ENCODE data around the gene CNTNAP2.

Gene CNTNAP2

GRCh38 chr7:147829016-147829415 lies 1712.4 kb downstream of the CNTNAP2 start:
- DNase-seq (ENCODE audit: low read depth), result no peak
- no peak overlapping the region for H3K4me3 ChIP-seq (ENCODE audit: low read depth, low read length)
- TF ChIP-seq CTCF (conservative IDR thresholded peaks at IDR 0.05; ENCODE audit: low read depth, low read length), result no peak

- no peak for DNase-seq (ENCODE audit: low read depth)
- no peak overlapping the region for H3K4me3 ChIP-seq (ENCODE audit: low read depth, low read length)
- no peak for TF ChIP-seq CTCF (conservative IDR thresholded peaks at IDR 0.05; ENCODE audit: low read depth, low read length)
Observed at GRCh38 chr7:147833557-147833956, 1717.0 kb downstream of the CNTNAP2 start.

- H3K4me3 ChIP-seq (ENCODE audit: low read depth, low read length), result no peak overlapping the region
- DNase-seq (ENCODE audit: low read depth), result no peak
- TF ChIP-seq CTCF (conservative IDR thresholded peaks at IDR 0.05; ENCODE audit: low read depth, low read length), result no peak
Observed at GRCh38 chr7:147833970-147834369, 1717.4 kb downstream of the CNTNAP2 start.

GRCh38 chr7:147852833-147853232 lies 1736.2 kb downstream of the CNTNAP2 start:
- H3K4me3 ChIP-seq (ENCODE audit: low read depth, low read length), result no peak overlapping the region
- TF ChIP-seq CTCF (conservative IDR thresholded peaks at IDR 0.05; ENCODE audit: low read depth, low read length), result no peak
- no peak for DNase-seq (ENCODE audit: low read depth)

- H3K4me3 ChIP-seq (ENCODE audit: low read depth, low read length), result no peak overlapping the region
- DNase-seq (ENCODE audit: low read depth), result no peak
- TF ChIP-seq CTCF (conservative IDR thresholded peaks at IDR 0.05; ENCODE audit: low read depth, low read length), result no peak
Observed at GRCh38 chr7:147857152-147858140, 1740.8 kb downstream of the CNTNAP2 start.

- TF ChIP-seq CTCF (conservative IDR thresholded peaks at IDR 0.05; ENCODE audit: low read depth, low read length), result no peak
- DNase-seq (ENCODE audit: low read depth), result no peak
Observed at GRCh38 chr7:147858421-147858820, 1741.8 kb downstream of the CNTNAP2 start.

GRCh38 chr7:147859033-147859432 lies 1742.4 kb downstream of the CNTNAP2 start:
- no peak overlapping the region for H3K4me3 ChIP-seq (ENCODE audit: low read depth, low read length)
- no peak for TF ChIP-seq CTCF (conservative IDR thresholded peaks at IDR 0.05; ENCODE audit: low read depth, low read length)
- no peak for DNase-seq (ENCODE audit: low read depth)

More at GRCh38 chr7:147858421-147858820, 1741.8 kb downstream of the CNTNAP2 start:
- H3K4me3 ChIP-seq (ENCODE audit: low read depth, low read length), result no peak overlapping the region

Measured in choroid plexus epithelial cell (primary cell).